ENCODE results near the gene LRRC26.

LRRC26 gene

DNA sequence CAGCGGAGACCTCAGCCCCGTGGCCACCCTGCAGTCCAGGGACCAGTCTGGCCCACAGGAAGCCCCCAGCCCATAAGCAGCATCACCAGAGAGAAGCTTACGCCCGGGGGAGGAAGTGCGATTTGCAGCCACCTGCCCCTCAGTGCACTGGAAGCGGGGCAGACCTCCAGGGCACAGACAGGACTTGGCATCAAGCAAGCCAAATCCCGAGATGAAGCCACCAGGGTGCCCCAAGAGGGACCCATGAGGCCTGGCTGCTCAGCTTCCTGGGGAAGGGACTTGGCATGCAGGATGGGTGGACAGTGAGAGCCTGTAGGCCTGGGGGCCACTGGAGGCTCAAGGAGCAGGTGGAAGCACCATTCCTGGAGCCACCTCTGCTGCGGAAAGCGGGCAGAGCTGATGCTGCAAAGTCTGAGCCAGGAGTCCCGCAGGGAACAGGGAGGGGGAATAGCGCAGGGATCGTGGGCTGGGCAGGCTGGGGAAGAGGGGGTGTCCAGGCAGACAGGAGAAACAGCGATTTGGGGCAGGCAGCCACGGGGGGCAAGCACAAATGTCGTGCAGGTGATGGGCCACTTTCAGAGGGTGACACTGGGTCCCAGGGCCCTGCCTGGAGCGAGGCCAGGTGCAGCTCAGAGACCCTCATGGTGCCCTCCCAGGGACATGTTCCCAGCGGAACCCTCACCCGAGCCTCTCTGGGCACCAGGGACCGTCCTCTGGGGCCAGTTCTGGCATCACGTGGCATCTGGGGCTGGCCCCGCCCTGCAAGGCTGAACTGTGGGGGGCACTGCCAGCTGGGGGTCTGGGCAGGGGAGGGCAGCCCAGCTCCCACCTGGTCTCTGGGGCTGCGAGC lies 3.2 kb downstream of the LRRC26 start:
- DNase-seq: no peak

GRCh38 chr9:137165250-137165836 lies 4.5 kb downstream of the LRRC26 start:
- no peak for DNase-seq

GRCh38 chr9:137164370-137165249 lies 5.2 kb downstream of the LRRC26 start:
- DNase-seq: no peak

DNA sequence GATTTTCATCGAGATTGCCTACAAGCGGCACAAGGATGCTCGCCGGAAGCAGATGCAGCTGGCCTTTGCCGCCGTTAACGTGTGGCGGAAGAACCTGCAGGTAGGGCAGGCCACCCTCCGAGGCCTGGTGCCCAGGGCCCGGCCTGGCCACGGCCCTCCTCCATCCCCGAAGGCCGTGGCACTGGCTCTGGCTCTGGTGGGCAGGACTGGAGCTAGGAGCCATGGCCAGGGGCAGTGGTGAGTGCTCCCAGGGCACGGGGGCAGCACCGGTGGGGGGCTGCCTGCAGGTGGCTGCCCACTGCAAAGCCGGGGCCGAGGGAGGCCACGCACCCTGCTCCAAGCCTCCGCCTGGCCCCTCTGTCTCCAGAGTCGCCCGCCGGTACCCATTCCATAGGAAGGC lies 6.0 kb downstream of the LRRC26 start:
- no peak for DNase-seq

DNA sequence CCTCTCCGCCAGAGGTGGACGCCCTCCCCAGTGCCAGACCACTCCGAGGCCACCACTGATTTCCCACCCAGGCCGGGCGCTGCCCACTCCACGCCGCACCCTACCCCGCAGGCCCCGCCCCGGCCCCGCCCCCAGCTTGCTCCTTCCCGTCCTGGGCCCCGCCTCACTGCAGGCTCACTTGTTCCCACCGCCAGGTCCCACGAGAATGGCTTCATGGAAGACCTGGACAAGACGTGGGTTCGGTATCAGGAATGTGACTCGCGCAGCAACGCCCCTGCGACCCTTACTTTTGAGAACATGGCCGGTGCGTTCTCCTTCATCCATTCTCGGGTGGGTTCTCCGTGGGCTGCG lies 6.5 kb downstream of the LRRC26 start:
- no peak for DNase-seq

- DNase-seq: no peak
These were observed 7.1 kb downstream of the LRRC26 start for GRCh38 chr9:137162505-137163364.

DNA sequence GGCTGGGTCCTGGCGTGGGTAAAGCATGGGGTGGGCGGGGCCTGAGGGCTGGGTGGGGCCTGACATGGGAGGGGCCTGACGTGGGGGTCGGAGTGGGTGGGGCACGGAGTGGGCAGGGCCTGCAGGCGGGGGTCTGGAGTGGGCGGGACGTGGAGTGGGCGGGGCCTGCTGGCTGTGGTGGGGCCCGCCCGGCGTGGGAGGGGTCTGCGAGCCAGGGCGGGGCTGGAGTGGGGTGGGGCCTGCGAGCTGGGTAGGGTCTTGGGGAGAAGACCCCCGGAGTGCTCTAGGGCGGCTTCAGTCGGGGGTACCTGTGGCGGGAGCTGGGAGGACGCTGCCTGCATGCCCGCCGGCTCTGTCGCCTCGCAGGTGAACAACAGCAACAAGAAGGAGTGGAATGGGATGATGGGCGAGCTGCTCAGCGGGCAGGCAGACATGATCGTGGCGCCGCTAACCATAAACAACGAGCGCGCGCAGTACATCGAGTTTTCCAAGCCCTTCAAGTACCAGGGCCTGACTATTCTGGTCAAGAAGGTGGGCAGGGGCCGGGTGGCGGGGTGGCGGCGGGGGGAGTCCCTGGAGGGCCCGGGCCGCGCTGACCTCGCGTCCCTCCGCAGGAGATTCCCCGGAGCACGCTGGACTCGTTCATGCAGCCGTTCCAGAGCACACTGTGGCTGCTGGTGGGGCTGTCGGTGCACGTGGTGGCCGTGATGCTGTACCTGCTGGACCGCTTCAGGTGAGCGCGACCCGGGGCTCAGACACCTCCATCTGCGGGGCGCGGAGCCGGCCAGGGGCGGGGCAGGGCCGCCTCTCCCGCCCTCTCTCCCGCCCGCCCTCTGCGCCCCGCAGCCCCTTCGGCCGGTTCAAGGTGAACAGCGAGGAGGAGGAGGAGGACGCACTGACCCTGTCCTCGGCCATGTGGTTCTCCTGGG lies 8.0 kb downstream of the LRRC26 start:
- DNase-seq: no peak

DNA sequence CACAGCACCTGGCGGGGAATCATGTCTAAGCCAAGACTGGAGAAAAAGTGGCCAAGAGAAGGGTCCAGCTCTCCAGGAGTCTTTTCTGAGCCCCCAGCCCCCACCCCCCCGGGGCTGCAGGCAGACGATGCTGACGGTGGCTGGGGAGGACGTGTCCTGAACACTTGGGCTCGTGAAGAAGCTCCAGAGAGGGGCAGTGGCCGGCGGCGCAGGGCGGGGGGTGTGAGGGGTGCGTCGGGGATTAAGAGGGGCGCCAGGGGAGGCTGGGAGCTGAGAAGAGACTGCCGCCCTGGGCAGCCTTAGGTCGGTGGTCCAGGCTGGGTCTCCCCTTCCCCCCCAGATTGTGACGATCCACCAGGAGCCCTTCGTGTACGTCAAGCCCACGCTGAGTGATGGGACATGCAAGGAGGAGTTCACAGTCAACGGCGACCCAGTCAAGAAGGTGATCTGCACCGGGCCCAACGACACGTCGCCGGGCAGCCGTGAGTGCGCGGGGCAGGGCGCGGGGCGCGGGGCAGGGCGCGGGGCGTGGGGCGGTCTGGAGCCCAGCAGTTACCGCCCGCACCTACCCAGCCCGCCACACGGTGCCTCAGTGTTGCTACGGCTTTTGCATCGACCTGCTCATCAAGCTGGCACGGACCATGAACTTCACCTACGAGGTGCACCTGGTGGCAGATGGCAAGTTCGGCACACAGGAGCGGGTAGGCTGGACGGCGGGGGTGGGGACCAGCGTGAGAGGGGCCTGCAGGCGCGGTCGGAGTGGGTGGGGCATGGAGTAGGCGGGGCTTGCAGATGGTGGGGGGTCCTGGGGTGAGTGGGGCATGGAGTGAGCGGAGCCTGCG lies 8.9 kb downstream of the LRRC26 start:
- DNase-seq: no peak

DNA sequence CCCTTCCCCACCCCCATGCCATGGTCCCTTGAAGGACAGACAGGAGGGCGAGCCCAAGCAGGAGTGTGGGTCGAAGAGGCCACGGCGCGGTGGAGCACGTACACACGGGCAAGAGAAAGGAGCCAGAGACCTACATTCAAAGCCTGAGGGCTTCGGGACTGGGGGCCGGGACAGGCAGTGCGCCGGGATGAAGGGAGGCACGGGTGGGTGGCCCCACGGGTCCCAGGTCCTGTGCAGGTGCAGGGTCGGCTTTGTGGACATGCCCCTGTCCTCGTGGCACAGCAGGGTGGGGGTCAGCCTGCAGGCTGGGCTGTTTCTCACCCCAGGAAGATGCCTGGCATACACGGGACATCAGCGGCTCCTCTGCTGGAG lies 9.8 kb downstream of the LRRC26 start:
- no peak for DNase-seq

GRCh38 chr9:137159105-137160053 lies 10.5 kb downstream of the LRRC26 start:
- no peak for DNase-seq

GRCh38 chr9:137158625-137159024 lies 11.2 kb downstream of the LRRC26 start:
- DNase-seq: no peak

GRCh38 chr9:137157618-137158415 lies 12.0 kb downstream of the LRRC26 start:
- DNase-seq: no peak

- DNase-seq: peak; percentile 69
These were observed 13.1 kb downstream of the LRRC26 start for GRCh38 chr9:137156567-137157375.

GRCh38 chr9:137152844-137153405 lies 16.9 kb downstream of the LRRC26 start:
- no peak for DNase-seq

DNA sequence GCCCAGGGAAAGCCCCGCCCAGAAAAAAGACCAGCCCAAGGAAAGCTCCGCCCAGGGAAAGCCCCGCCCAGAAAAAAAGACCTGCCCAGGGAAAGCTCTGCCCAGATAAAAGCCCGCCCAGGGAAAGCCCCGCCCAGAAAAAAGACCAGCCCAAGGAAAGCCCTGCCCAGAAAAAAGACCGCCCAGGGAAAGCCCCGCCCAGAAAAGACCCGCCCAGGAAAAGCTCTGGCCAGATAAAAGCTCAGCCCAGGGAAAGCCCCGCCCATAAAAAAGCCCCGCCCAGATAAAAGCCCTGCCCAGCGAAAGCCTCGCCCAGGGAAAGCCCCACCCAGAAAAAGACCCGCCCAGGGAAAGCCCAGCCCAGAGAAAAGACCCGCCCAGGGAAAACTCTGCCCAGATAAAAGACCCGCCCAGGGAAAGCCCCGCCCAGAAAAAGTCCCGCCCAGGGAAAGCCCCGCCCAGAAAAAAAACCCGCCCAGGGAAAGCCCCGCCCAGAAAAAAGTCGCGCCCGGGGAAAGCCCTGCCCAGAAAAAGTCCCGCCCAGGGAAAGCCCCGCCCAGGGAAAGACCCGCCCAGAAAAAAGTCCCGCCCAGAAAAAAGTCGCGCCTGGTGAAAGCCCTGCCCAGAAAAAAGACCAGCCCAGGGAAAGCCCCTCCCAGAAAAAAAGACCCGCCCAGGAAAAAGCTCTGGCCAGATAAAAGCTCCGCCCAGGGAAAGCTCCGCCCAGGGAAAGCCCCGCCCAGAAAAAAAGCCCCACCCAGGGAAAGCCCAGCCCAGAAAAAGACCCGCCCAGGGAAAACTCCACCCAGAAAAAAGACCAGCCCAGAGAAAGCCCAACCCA lies 19.0 kb downstream of the LRRC26 start:
- DNase-seq: peak; percentile 49

DNA sequence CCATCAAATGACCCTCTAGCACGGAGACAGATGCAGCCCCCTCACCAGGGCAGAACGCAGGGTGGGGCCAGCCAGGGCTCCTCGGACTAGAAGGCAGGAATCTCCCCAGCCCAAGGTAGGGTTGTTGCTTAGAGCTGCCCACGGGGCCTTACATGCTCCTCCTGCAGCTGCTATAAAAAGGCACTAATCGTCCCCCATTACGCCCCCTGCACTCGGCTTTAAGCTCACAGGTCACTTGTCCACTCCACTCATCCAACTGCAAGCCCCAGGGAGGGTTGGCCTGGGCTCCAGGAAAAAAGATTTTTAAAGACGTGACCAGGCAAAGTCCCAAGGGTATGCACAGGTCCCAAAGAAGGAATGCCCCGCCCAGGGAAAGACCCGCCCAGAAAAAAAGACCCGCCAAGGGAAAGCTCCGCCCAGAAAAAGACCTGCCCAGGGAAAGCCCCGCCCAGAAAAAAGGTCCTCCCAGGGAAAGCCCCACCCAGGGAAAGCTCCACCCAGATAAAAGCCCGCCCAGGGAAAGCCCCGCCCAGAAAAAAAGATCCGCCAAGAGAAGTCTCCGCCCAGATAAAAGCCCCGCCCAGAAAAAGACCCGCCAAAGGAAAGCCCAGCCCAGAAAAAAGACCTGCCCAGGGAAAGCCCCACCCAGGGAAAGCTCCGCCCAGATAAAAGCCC lies 19.8 kb downstream of the LRRC26 start:
- no peak for DNase-seq

Measured in stimulated activated CD4-positive, alpha-beta T cell treated with anti-CD3 and anti-CD28 coated beads, Interleukin-4, amount 100 ng/mL, for 1 hour (primary cell).